Measurements from ENCODE around the gene CFAP45.

CFAP45 gene

GRCh38 chr1:159890390-159890789 lies 9.6 kb downstream of the CFAP45 start:
- H3K36me3 ChIP-seq (ENCODE audit: insufficient read depth, insufficient read length, low read length), result no peaks in the 10 kb centered on the region
- no peak for TF ChIP-seq SUZ12 (IDR thresholded peaks at IDR 0.05; ENCODE audit: extremely low read depth, insufficient read depth, insufficient read length)
- TF ChIP-seq ZNF274 (IDR thresholded peaks at IDR 0.05; ENCODE audit: low read depth, low read length), result peak; percentile 23; the same call in 1 of the 2 replicates
- no peak for TF ChIP-seq YY1 (IDR thresholded peaks at IDR 0.05; ENCODE audit: insufficient read depth, insufficient read length)
- H3K9ac ChIP-seq (ENCODE audit: insufficient read length, low read depth), result no peak overlapping the region
- H3K4me1 ChIP-seq (ENCODE audit: insufficient read depth, insufficient read length), result no peaks in the 10 kb centered on the region
- DNase-seq (ENCODE audit: low read depth, low spot score), result no peak
- H3K27me3 ChIP-seq (ENCODE audit: insufficient read depth, insufficient read length), result no peaks in the 10 kb centered on the region
- no peak overlapping the region for H3K4me3 ChIP-seq (ENCODE audit: insufficient read length, low read depth)
- no peaks in the 10 kb centered on the region for H3K9me3 ChIP-seq (ENCODE audit: insufficient read depth, low read length)

GRCh38 chr1:159889821-159890252 lies 10.1 kb downstream of the CFAP45 start:
- no peak for DNase-seq (ENCODE audit: low read depth, low spot score)
- Histone ChIP-seq H3K27me3 (ENCODE audit: insufficient read depth, insufficient read length) (no peaks in the 10 kb centered on the region), H3K4me3 (ENCODE audit: insufficient read length, low read depth) (no peak overlapping the region), H3K36me3 (ENCODE audit: insufficient read depth, insufficient read length, low read length) (no peaks in the 10 kb centered on the region), H3K9ac (ENCODE audit: insufficient read length, low read depth) (no peak overlapping the region), H3K9me3 (ENCODE audit: insufficient read depth, low read length) (no peaks in the 10 kb centered on the region), H3K4me1 (ENCODE audit: insufficient read depth, insufficient read length) (no peaks in the 10 kb centered on the region)
- TF ChIP-seq SUZ12 (IDR thresholded peaks at IDR 0.05; ENCODE audit: extremely low read depth, insufficient read depth, insufficient read length), result no peak
- no peak for TF ChIP-seq ZNF274 (IDR thresholded peaks at IDR 0.05; ENCODE audit: low read depth, low read length)
- TF ChIP-seq YY1 (IDR thresholded peaks at IDR 0.05; ENCODE audit: insufficient read depth, insufficient read length), result no peak

DNA sequence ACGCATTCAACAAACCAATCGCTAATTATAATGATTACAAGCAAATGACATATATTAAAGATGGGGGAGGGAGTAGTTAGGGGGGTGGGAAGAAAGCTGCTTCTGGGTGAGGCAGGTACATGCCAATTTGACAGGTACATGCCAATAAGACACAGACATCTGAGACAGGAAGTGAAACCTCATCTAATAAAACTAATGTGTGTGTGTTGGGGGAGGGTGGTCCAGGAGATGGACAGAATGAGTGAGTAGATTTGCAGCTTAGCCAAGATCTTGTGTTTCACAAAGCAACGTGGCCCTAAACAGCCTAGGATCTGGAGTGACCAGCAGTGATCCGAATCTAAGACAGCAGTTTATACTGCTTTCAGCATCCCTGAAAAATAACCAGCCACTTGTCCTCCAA lies 10.8 kb downstream of the CFAP45 start:
- Histone ChIP-seq H3K27me3 (ENCODE audit: insufficient read depth, insufficient read length) (no peaks in the 10 kb centered on the region), H3K9ac (ENCODE audit: insufficient read length, low read depth) (no peak overlapping the region), H3K36me3 (ENCODE audit: insufficient read depth, insufficient read length, low read length) (no peaks in the 10 kb centered on the region), H3K9me3 (ENCODE audit: insufficient read depth, low read length) (no peaks in the 10 kb centered on the region), H3K4me1 (ENCODE audit: insufficient read depth, insufficient read length) (no peaks in the 10 kb centered on the region), H3K4me3 (ENCODE audit: insufficient read length, low read depth) (no peak overlapping the region)
- no peak for DNase-seq (ENCODE audit: low read depth, low spot score)
- TF ChIP-seq SUZ12 (IDR thresholded peaks at IDR 0.05; ENCODE audit: extremely low read depth, insufficient read depth, insufficient read length) (no peak), YY1 (IDR thresholded peaks at IDR 0.05; ENCODE audit: insufficient read depth, insufficient read length) (no peak), ZNF274 (IDR thresholded peaks at IDR 0.05; ENCODE audit: low read depth, low read length) (no peak)

DNA sequence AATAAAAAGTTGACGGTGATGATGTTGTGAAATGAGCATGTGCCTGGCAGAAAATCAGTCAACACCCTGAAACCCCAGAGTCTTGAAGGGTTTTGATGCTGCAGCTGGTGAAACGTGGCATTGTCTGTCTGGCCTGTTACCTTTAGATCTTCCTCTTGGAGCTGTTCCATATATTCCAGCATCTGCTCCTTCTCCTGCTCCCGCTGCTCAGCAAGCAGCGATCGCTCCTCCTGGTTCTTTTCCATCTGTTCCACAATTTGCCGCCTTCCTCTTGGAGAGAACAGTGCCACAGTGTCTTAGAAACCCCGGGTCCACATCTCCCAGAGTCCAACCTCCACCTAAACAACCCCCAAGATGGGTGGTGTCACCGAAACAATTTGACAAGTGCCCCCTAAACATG lies 15.7 kb downstream of the CFAP45 start:
- no peak for TF ChIP-seq SUZ12 (IDR thresholded peaks at IDR 0.05; ENCODE audit: extremely low read depth, insufficient read depth, insufficient read length)
- TF ChIP-seq ZNF274 (IDR thresholded peaks at IDR 0.05; ENCODE audit: low read depth, low read length), result no peak
- TF ChIP-seq YY1 (IDR thresholded peaks at IDR 0.05; ENCODE audit: insufficient read depth, insufficient read length), result no peak
- Histone ChIP-seq H3K27me3 (ENCODE audit: insufficient read depth, insufficient read length) (no peaks in the 10 kb centered on the region), H3K9ac (ENCODE audit: insufficient read length, low read depth) (no peak overlapping the region), H3K9me3 (ENCODE audit: insufficient read depth, low read length) (no peaks in the 10 kb centered on the region), H3K4me1 (ENCODE audit: insufficient read depth, insufficient read length) (peaks cover 3% of the 10 kb centered on the region), H3K4me3 (ENCODE audit: insufficient read length, low read depth) (no peak overlapping the region), H3K36me3 (ENCODE audit: insufficient read depth, insufficient read length, low read length) (no peaks in the 10 kb centered on the region)
- DNase-seq (ENCODE audit: low read depth, low spot score), result no peak

- H3K4me3 ChIP-seq (ENCODE audit: insufficient read length, low read depth), result no peak overlapping the region
- DNase-seq (ENCODE audit: low read depth, low spot score), result no peak
- peaks cover 3% of the 10 kb centered on the region for H3K4me1 ChIP-seq (ENCODE audit: insufficient read depth, insufficient read length)
These were observed 16.8 kb downstream of the CFAP45 start for GRCh38 chr1:159883134-159883533.

DNA sequence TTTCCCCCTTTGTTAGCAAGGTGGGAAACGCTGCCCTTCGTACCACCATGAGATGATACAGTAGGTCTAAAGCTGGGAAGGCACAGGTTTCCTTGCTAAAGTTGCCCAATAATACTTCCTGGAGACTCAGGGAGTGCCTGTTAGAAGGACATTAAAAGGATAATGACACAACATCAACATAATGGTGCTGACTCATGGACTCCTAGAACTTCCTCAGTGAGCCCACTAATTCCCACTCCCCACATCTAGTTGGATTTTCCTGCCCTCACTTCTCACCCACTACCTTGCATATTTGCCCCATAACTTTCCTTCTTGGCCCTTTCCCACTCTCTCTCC lies 17.5 kb downstream of the CFAP45 start:
- no peak overlapping the region for H3K4me3 ChIP-seq (ENCODE audit: insufficient read length, low read depth)
- no peak for DNase-seq (ENCODE audit: low read depth, low spot score)
- peaks cover 3% of the 10 kb centered on the region for H3K4me1 ChIP-seq (ENCODE audit: insufficient read depth, insufficient read length)
- H3K36me3 ChIP-seq (ENCODE audit: insufficient read depth, insufficient read length, low read length), result no peaks in the 10 kb centered on the region
- no peak overlapping the region for H3K9ac ChIP-seq (ENCODE audit: insufficient read length, low read depth)
- no peaks in the 10 kb centered on the region for H3K27me3 ChIP-seq (ENCODE audit: insufficient read depth, insufficient read length)
- no peaks in the 10 kb centered on the region for H3K9me3 ChIP-seq (ENCODE audit: insufficient read depth, low read length)
- TF ChIP-seq YY1 (IDR thresholded peaks at IDR 0.05; ENCODE audit: insufficient read depth, insufficient read length) (no peak), ZNF274 (IDR thresholded peaks at IDR 0.05; ENCODE audit: low read depth, low read length) (no peak), SUZ12 (IDR thresholded peaks at IDR 0.05; ENCODE audit: extremely low read depth, insufficient read depth, insufficient read length) (no peak)

More at GRCh38 chr1:159883134-159883533, 16.8 kb downstream of the CFAP45 start:
- Histone ChIP-seq H3K9ac (ENCODE audit: insufficient read length, low read depth) (no peak overlapping the region), H3K36me3 (ENCODE audit: insufficient read depth, insufficient read length, low read length) (no peaks in the 10 kb centered on the region), H3K27me3 (ENCODE audit: insufficient read depth, insufficient read length) (no peaks in the 10 kb centered on the region), H3K9me3 (ENCODE audit: insufficient read depth, low read length) (no peaks in the 10 kb centered on the region)
- TF ChIP-seq YY1 (IDR thresholded peaks at IDR 0.05; ENCODE audit: insufficient read depth, insufficient read length) (no peak), SUZ12 (IDR thresholded peaks at IDR 0.05; ENCODE audit: extremely low read depth, insufficient read depth, insufficient read length) (no peak), ZNF274 (IDR thresholded peaks at IDR 0.05; ENCODE audit: low read depth, low read length) (no peak)

- H3K9ac ChIP-seq (ENCODE audit: insufficient read length, low read depth), result no peak overlapping the region
These were observed 18.1 kb downstream of the CFAP45 start for GRCh38 chr1:159881622-159882526.

More at GRCh38 chr1:159881622-159882526, 18.1 kb downstream of the CFAP45 start:
- Histone ChIP-seq H3K36me3 (ENCODE audit: insufficient read depth, insufficient read length, low read length) (peaks cover 4% of the 10 kb centered on the region), H3K4me3 (ENCODE audit: insufficient read length, low read depth) (no peak overlapping the region), H3K4me1 (ENCODE audit: insufficient read depth, insufficient read length) (peaks cover 3% of the 10 kb centered on the region), H3K27me3 (ENCODE audit: insufficient read depth, insufficient read length) (peaks cover 3% of the 10 kb centered on the region), H3K9me3 (ENCODE audit: insufficient read depth, low read length) (no peaks in the 10 kb centered on the region)
- DNase-seq (ENCODE audit: low read depth, low spot score), result no peak
- TF ChIP-seq YY1 (IDR thresholded peaks at IDR 0.05; ENCODE audit: insufficient read depth, insufficient read length) (no peak), ZNF274 (IDR thresholded peaks at IDR 0.05; ENCODE audit: low read depth, low read length) (no peak), SUZ12 (IDR thresholded peaks at IDR 0.05; ENCODE audit: extremely low read depth, insufficient read depth, insufficient read length) (no peak)
